Loucy (cell line): ENCODE results near the gene SERPINE1.

ENCODE experiments used
- H2AFZ ChIP-seq: fragments of 200-600 bp; sonication (generic); 2 replicates; pipeline ENCODE4 v1.6.0; 2016; ENCODE audit warnings: antibody characterized with exemption, mild to moderate bottlenecking, low read length, moderate library complexity
- H3F3A ChIP-seq: fragments of 200-600 bp; 2 replicates; pipeline ENCODE4 v1.6.0; 2016; ENCODE audit warnings: antibody characterized with exemption, low read depth, mild to moderate bottlenecking
- H3K27me3 ChIP-seq: fragments of 200-600 bp; sonication (generic); 2 replicates; pipeline ENCODE4 v1.6.1; 2014; ENCODE audit warnings: low read length, mild to moderate bottlenecking; ENCODE audit not compliant: insufficient read depth, poor library complexity, severe bottlenecking
- H3K36me3 ChIP-seq: fragments of 200-600 bp; sonication (generic); 2 replicates; pipeline ENCODE4 v1.6.1; 2016; ENCODE audit warnings: low read length; ENCODE audit not compliant: insufficient read depth
- H3K4me1 ChIP-seq: fragments of 200-600 bp; sonication (generic); 2 replicates; pipeline ENCODE4 v1.5.1; 2014; ENCODE audit warnings: low read length, mild to moderate bottlenecking; ENCODE audit not compliant: insufficient read depth, poor library complexity, severe bottlenecking
- H3K4me2 ChIP-seq: fragments of 200-600 bp; sonication (generic); 2 replicates; pipeline ENCODE4 v1.6.0; 2014; ENCODE audit warnings: antibody characterized with exemption, low read length, low read depth, mild to moderate bottlenecking; ENCODE audit not compliant: poor library complexity, severe bottlenecking
- H3K4me3 ChIP-seq: fragments of 200-600 bp; sonication (generic); 2 replicates; pipeline ENCODE4 v1.5.1; 2014; ENCODE audit warnings: low read length, mild to moderate bottlenecking, mixed read lengths; ENCODE audit not compliant: poor library complexity, severe bottlenecking
- H3K79me2 ChIP-seq: fragments of 200-600 bp; sonication (generic); 2 replicates; pipeline ENCODE4 v1.6.1; 2014; ENCODE audit warnings: low read length; ENCODE audit not compliant: insufficient read depth
- H3K9ac ChIP-seq: fragments of 200-600 bp; sonication (generic); 2 replicates; pipeline ENCODE4 v1.6.0; 2014; ENCODE audit warnings: mild to moderate bottlenecking, low read depth, low read length, moderate library complexity; ENCODE audit not compliant: poor library complexity, severe bottlenecking
- H3K9me2 ChIP-seq: fragments of 200-600 bp; sonication (generic); replicated peaks from 2 replicates; pipeline ENCODE4 v1.6.1; 2016; ENCODE audit warnings: low read depth, low read length, mixed read lengths
- H3K9me3 ChIP-seq: fragments of 200-600 bp; sonication (generic); 2 replicates; pipeline ENCODE4 v1.6.1; 2014; ENCODE audit warnings: mild to moderate bottlenecking, antibody characterized with exemption, low read length, low read depth; ENCODE audit not compliant: insufficient read depth
- H4K20me1 ChIP-seq: fragments of 200-600 bp; sonication (generic); 2 replicates; pipeline ENCODE4 v1.6.0; 2014; ENCODE audit warnings: antibody characterized with exemption, low read length, mild to moderate bottlenecking; ENCODE audit not compliant: insufficient read depth, poor library complexity, severe bottlenecking
- CTCF ChIP-seq: fragments of 200-600 bp; sonication (generic); conservative IDR thresholded peaks from 2 replicates; pipeline ENCODE4 v1.5.1; 2014; ENCODE audit warnings: mild to moderate bottlenecking, antibody characterized with exemption, low read length
- EZH2phosphoT487 ChIP-seq: fragments of 200-600 bp; IDR thresholded peaks from 2 replicates; pipeline ENCODE4 v1.6.1; 2018; ENCODE audit warnings: antibody characterized with exemption, mild to moderate bottlenecking, moderate library complexity, borderline replicate concordance

The SERPINE1 gene

GRCh38 chr7:101125989-101126650, 784 bp upstream of the SERPINE1 start:
- peak overlapping the region; percentile 78 for H3K4me3 ChIP-seq
- peak overlapping the region; percentile 97 for H3K4me2 ChIP-seq
- H3K9me2 ChIP-seq: no peaks in the 10 kb centered on the region
- H4K20me1 ChIP-seq: no peaks in the 10 kb centered on the region
- TF ChIP-seq CTCF (no peak), EZH2phosphoT487 (no peak)
- H3K36me3 ChIP-seq: no peaks in the 10 kb centered on the region
- peak overlapping the region; percentile 92 for H2AFZ ChIP-seq
- no peaks in the 10 kb centered on the region for H3F3A ChIP-seq
- peaks cover 45% of the 10 kb centered on the region for H3K4me1 ChIP-seq
- no peaks in the 10 kb centered on the region for H3K9me3 ChIP-seq
- H3K27me3 ChIP-seq: no peaks in the 10 kb centered on the region
- H3K9ac ChIP-seq: peak overlapping the region; percentile 75
- H3K79me2 ChIP-seq: peaks cover 8% of the 10 kb centered on the region; the same call in 1 of the 2 replicates

GRCh38 chr7:101127460-101128039, 646 bp downstream of the SERPINE1 start:
- peak overlapping the region; percentile 92 for H2AFZ ChIP-seq
- H3F3A ChIP-seq: no peaks in the 10 kb centered on the region
- H3K4me3 ChIP-seq: peak overlapping the region; percentile 78

GRCh38 chr7:101128040-101128834, 1.3 kb downstream of the SERPINE1 start:
- Histone ChIP-seq H4K20me1 (no peaks in the 10 kb centered on the region), H3K9me2 (no peaks in the 10 kb centered on the region), H3K36me3 (no peaks in the 10 kb centered on the region), H3K4me2 (peak overlapping the region; percentile 97), H3K79me2 (peaks cover 8% of the 10 kb centered on the region; the same call in 1 of the 2 replicates), H3K4me3 (peak overlapping the region; percentile 78), H3K27me3 (no peaks in the 10 kb centered on the region), H3K4me1 (peaks cover 45% of the 10 kb centered on the region), H3K9me3 (no peaks in the 10 kb centered on the region), H3K9ac (peak overlapping the region; percentile 75), H2AFZ (no peak overlapping the region), H3F3A (no peaks in the 10 kb centered on the region)
- TF ChIP-seq CTCF (no peak), EZH2phosphoT487 (no peak)

More at GRCh38 chr7:101127460-101128039, 646 bp downstream of the SERPINE1 start:
- Histone ChIP-seq H3K36me3 (no peaks in the 10 kb centered on the region), H3K9ac (peak overlapping the region; percentile 75), H4K20me1 (no peaks in the 10 kb centered on the region), H3K9me2 (no peaks in the 10 kb centered on the region), H3K4me1 (peaks cover 45% of the 10 kb centered on the region), H3K9me3 (no peaks in the 10 kb centered on the region), H3K4me2 (peak overlapping the region; percentile 97), H3K79me2 (peaks cover 8% of the 10 kb centered on the region; the same call in 1 of the 2 replicates), H3K27me3 (no peaks in the 10 kb centered on the region)
- no peak for TF ChIP-seq CTCF
- no peak for TF ChIP-seq EZH2phosphoT487
